GM12891 (cell line): ENCODE measurements around the gene LACTB.

Experiments
- PAX5 ChIP-seq: IDR thresholded peaks from 2 replicates; pipeline ENCODE4 v1.6.1; 2011; ENCODE audit warnings: low read length, moderate library complexity, mild to moderate bottlenecking; ENCODE audit not compliant: insufficient read depth, severe bottlenecking
- POLR2A ChIP-seq: IDR thresholded peaks from 2 replicates; pipeline ENCODE4 v1.6.1; 2011; ENCODE audit warnings: low read depth, low read length, control low read depth
- POLR2AphosphoS5 ChIP-seq: IDR thresholded peaks from 2 replicates; pipeline ENCODE4 v1.6.1; 2011; ENCODE audit warnings: low read depth, low read length, control low read depth
- POU2F2 ChIP-seq: IDR thresholded peaks from 2 replicates; pipeline ENCODE4 v1.6.1; 2011; ENCODE audit warnings: low read depth, mild to moderate bottlenecking, control low read depth, low read length, moderate library complexity
- SPI1 ChIP-seq: IDR thresholded peaks from 2 replicates; pipeline ENCODE4 v1.6.1; 2011; ENCODE audit warnings: low read depth, low read length, control low read depth
- TAF1 ChIP-seq: IDR thresholded peaks from 2 replicates; pipeline ENCODE4 v1.6.1; 2011; ENCODE audit warnings: low read depth, low read length, control low read depth

GRCh38 chr15:63133786-63134185 is 12.1 kb downstream of the LACTB start:
- TF ChIP-seq POLR2AphosphoS5 (no peak), POLR2A (no peak), SPI1 (no peak), TAF1 (no peak), POU2F2 (no peak), PAX5 (no peak)
